Uterus (tissue), 2 donors: Measurements from ENCODE around the gene SNRPN.

Source experiments
- POLR2A ChIP-seq, 2 donors: fragments of 450-650 bp; IDR thresholded peaks; one replicate each; pipeline ENCODE4 v1.6.1; 2016; ENCODE audit warnings: antibody characterized with exemption in 2 of 2, mild to moderate bottlenecking in 1 of 2, moderate library complexity in 1 of 2
- TF ChIP-seq, protein P1 (sequence below), 4 experiments: fragments of 200-600 bp in 2 of 4; fragments of 450-650 bp in 2 of 4; sonication (generic) in 2 of 4; IDR thresholded peaks; one replicate each; pipeline ENCODE4 v1.5.1; 2016 to 2019; ENCODE audit warnings: antibody characterized with exemption in 4 of 4, mild to moderate bottlenecking in 2 of 4, moderate library complexity in 1 of 4

DNA sequence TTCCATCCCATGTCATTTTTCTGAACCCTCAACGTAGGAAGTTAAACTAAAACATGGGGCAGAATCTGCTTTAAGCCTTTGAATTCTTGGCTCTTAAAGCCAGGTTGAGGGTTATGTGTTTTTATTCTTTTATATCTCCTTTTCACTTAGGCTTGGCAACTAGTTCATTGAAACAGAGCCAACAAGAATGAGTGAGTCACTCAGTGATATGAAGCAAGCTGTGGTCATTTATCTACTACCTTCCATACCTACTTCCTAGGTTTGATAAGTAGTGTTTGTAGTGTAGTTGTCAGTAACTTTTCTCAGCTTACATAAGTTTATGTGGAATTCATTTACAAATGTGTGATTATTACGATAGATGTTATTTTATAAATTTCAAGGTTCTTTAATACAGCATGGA, 67.4 kb downstream of the SNRPN start:
- TF ChIP-seq, protein P1, sequence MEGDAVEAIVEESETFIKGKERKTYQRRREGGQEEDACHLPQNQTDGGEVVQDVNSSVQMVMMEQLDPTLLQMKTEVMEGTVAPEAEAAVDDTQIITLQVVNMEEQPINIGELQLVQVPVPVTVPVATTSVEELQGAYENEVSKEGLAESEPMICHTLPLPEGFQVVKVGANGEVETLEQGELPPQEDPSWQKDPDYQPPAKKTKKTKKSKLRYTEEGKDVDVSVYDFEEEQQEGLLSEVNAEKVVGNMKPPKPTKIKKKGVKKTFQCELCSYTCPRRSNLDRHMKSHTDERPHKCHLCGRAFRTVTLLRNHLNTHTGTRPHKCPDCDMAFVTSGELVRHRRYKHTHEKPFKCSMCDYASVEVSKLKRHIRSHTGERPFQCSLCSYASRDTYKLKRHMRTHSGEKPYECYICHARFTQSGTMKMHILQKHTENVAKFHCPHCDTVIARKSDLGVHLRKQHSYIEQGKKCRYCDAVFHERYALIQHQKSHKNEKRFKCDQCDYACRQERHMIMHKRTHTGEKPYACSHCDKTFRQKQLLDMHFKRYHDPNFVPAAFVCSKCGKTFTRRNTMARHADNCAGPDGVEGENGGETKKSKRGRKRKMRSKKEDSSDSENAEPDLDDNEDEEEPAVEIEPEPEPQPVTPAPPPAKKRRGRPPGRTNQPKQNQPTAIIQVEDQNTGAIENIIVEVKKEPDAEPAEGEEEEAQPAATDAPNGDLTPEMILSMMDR (IDR thresholded peaks at IDR 0.05) = no peak
- no peak for TF ChIP-seq POLR2A (IDR thresholded peaks at IDR 0.05)
